Upper lobe of left lung (tissue), 6 donors: ENCODE results near the gene IRS1. TPM values are rescaled to one million over a fixed set of nuclear protein-coding genes. Genes with fewer than 3 reads are reported as not detected.

Experiments used
- ATAC-seq, 2 donors: fragments of 200-7000 bp; cut with Tn5 transposase; one replicate each; pipeline ENCODE4 v1.9.1; 2022; ENCODE audit warnings: mild to moderate bottlenecking in 2 of 2, moderate library complexity in 2 of 2; ENCODE audit not compliant: low FRiP score in 2 of 2
- DNase-seq, 2 donors: peaks; one replicate each; pipeline ENCODE4 v3.0.0-alpha.2; 2019 to 2020
- H3K27ac ChIP-seq, 4 donors: fragments of 200-600 bp; sonication (generic); one replicate each; pipeline ENCODE4 v1.5.1; 2016 to 2019
- H3K27me3 ChIP-seq, 4 donors: fragments of 200-600 bp; sonication (generic); one replicate each; pipeline ENCODE4 v1.5.1; 2017 to 2019
- H3K36me3 ChIP-seq, 4 donors: fragments of 200-600 bp; sonication (generic); one replicate each; pipeline ENCODE4 v1.5.1; 2016 to 2019
- H3K4me1 ChIP-seq, 4 donors: fragments of 200-600 bp; sonication (generic); one replicate each; pipeline ENCODE4 v1.5.1; 2018 to 2019
- H3K4me3 ChIP-seq, 4 donors: fragments of 200-600 bp; sonication (generic); one replicate each; pipeline ENCODE4 v1.5.1; 2017 to 2019; ENCODE audit warnings: mild to moderate bottlenecking in 2 of 4, moderate library complexity in 1 of 4
- H3K9me3 ChIP-seq, 4 donors: fragments of 200-600 bp; sonication (generic); one replicate each; pipeline ENCODE4 v1.5.1; 2018 to 2019
- EP300 ChIP-seq, 4 donors: sonication (generic); formaldehyde crosslinking; IDR thresholded peaks; one replicate each; pipeline ENCODE4 v1.5.1; 2017; ENCODE audit warnings: antibody characterized with exemption in 4 of 4, control low read depth in 2 of 4
- POLR2A ChIP-seq, 4 donors: fragments of 450-650 bp; IDR thresholded peaks; one replicate each; pipeline ENCODE4 v1.5.1; 2016 to 2017; ENCODE audit warnings: antibody characterized with exemption in 4 of 4, mild to moderate bottlenecking in 2 of 4
- POLR2AphosphoS5 ChIP-seq, 2 donors: sonication (generic); formaldehyde crosslinking; IDR thresholded peaks; one replicate each; pipeline ENCODE4 v1.5.1; 2017; ENCODE audit warnings: antibody characterized with exemption in 2 of 2
- WGBS, 2 donors: methylation state at CpG; one replicate each; pipeline ENCODE4 v1.1.5; 2017 to 2018; 5-methylcytosine and 5-hydroxymethylcytosine counted together
- total RNA-seq, 6 donors: library from RNA; depleted of rRNA in 4 of 6; stranded (reverse); fragments of >200 nt in 4 of 6; gene quantifications; one replicate each; pipeline versions ENCODE4 v1.1.0 to v1.2.1, GENCODE V29; 2016 to 2021
- TF ChIP-seq, protein P1 (sequence below), 6 experiments: fragments of 450-650 bp in 4 of 6; fragments of 200-600 bp in 2 of 6; sonication (generic) in 2 of 6; IDR thresholded peaks; one replicate each; pipeline ENCODE4 v1.5.1; 2016 to 2019; ENCODE audit warnings: antibody characterized with exemption in 6 of 6
- donor health status: DM: no; HTN: no; CAD: no; lungs with moderate emphysema.
- donor health status: DM: no; HTN: yes; CAD: no; lungs with severe emphysema.

The IRS1 gene
- total RNA-seq, 6 donors from 2014 or later, result 9.3 to 14.3 (median 12.4) TPM

DNA sequence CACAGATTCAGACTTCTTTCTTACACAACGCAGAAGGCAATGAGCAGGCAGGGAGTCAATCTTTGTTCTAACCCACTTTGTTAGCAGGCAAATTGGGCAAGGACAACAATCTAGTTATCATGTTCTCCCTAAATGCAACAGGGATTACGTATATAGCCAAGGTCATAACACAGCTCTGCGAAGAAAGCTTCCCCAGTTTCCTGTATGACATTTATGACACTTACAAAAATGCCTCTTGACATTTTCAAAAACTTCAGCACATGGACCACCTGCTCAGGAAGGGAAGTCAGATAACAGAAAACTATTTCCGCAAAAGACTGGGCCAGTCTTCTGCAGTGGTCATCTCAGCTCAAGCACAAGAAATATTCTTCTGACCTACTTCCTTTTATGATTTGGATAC lies 106.1 kb downstream of the IRS1 start:
- DNase-seq (no peak), ATAC-seq (no peak)
- H3K27me3 ChIP-seq, result no peaks in the 10 kb centered on the region
- H3K27ac ChIP-seq, result no peak overlapping the region
- no peaks in the 10 kb centered on the region for H3K9me3 ChIP-seq
- TF ChIP-seq POLR2A (IDR thresholded peaks at IDR 0.05) (no peak), EP300 (IDR thresholded peaks at IDR 0.05) (no peak), POLR2AphosphoS5 (IDR thresholded peaks at IDR 0.05) (no peak)
- TF ChIP-seq, protein P1, sequence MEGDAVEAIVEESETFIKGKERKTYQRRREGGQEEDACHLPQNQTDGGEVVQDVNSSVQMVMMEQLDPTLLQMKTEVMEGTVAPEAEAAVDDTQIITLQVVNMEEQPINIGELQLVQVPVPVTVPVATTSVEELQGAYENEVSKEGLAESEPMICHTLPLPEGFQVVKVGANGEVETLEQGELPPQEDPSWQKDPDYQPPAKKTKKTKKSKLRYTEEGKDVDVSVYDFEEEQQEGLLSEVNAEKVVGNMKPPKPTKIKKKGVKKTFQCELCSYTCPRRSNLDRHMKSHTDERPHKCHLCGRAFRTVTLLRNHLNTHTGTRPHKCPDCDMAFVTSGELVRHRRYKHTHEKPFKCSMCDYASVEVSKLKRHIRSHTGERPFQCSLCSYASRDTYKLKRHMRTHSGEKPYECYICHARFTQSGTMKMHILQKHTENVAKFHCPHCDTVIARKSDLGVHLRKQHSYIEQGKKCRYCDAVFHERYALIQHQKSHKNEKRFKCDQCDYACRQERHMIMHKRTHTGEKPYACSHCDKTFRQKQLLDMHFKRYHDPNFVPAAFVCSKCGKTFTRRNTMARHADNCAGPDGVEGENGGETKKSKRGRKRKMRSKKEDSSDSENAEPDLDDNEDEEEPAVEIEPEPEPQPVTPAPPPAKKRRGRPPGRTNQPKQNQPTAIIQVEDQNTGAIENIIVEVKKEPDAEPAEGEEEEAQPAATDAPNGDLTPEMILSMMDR (IDR thresholded peaks at IDR 0.05), result no peak
- H3K4me1 ChIP-seq, result peaks cover 5 to 22% (median 9%) of the 10 kb centered on the region in 4 donors
- no peak overlapping the region for H3K4me3 ChIP-seq
- no peaks in the 10 kb centered on the region for H3K36me3 ChIP-seq
- 37 to 57% methylated on average over 4 of the region's 4 CpGs for WGBS, 2 donors

DNA sequence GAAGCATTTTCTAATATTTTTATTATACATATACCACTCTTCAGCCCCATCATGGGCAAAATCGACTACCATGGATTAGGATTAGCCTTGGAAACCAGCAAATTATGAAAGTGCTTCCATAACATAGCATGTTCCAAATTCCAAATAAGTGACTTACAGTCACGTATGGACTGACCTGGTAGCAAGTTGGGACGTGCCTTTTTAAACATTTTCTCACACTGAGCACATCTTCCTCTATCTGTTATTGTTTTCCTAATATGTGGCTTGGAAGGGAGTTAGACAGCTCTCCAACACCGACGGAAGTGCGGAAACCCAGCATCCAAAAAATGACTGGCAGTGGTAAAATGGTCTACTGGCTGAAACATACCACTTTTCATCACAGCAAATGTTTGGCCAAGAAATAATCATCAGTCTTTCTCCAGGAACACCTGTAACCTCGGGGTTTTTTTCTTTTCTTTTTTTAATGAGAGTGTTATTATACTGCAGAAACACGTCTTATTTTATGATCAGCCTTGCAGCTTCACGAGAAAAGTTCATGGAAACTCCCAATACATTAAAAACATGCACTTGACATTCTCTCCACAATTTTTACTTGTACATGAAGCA lies 107.0 kb downstream of the IRS1 start:
- TF ChIP-seq POLR2A (IDR thresholded peaks at IDR 0.05) (no peak), POLR2AphosphoS5 (IDR thresholded peaks at IDR 0.05) (no peak), EP300 (IDR thresholded peaks at IDR 0.05) (no peak)
- TF ChIP-seq, protein P1 (IDR thresholded peaks at IDR 0.05), result no peak
- Histone ChIP-seq H3K27me3 (no peaks in the 10 kb centered on the region), H3K36me3 (no peaks in the 10 kb centered on the region), H3K9me3 (no peaks in the 10 kb centered on the region), H3K27ac (no peak overlapping the region), H3K4me3 (no peak overlapping the region), H3K4me1 (peaks cover 5 to 22% (median 9%) of the 10 kb centered on the region in 4 donors)
- no peak for DNase-seq
- 81 to 89% methylated on average over 9 of the region's 9 CpGs for WGBS, 2 donors
- ATAC-seq, result no peak

GRCh38 chr2:226691255-226691654 lies 108.4 kb downstream of the IRS1 start:
- no peak for TF ChIP-seq POLR2AphosphoS5 (IDR thresholded peaks at IDR 0.05)
- Histone ChIP-seq H3K36me3 (no peaks in the 10 kb centered on the region), H3K27me3 (no peaks in the 10 kb centered on the region), H3K4me1 (peaks cover 5 to 22% (median 9%) of the 10 kb centered on the region in 4 donors), H3K27ac (peak overlapping the region in 1 of 4 donors; percentile 4), H3K4me3 (no peak overlapping the region), H3K9me3 (no peaks in the 10 kb centered on the region)
- WGBS, 2 donors, result 66 to 80% methylated on average over 2 of the region's 2 CpGs
- ATAC-seq (no peak), DNase-seq (no peak)

GRCh38 chr2:226690461-226691024 lies 109.1 kb downstream of the IRS1 start:
- H3K36me3 ChIP-seq, result no peaks in the 10 kb centered on the region
- H3K9me3 ChIP-seq, result no peaks in the 10 kb centered on the region
- DNase-seq, result no peak
- H3K27me3 ChIP-seq, result no peaks in the 10 kb centered on the region
- H3K4me1 ChIP-seq, result peaks cover 5 to 22% (median 9%) of the 10 kb centered on the region in 4 donors
- no peak for ATAC-seq
- TF ChIP-seq, protein P1 (IDR thresholded peaks at IDR 0.05), result no peak
- no peak for TF ChIP-seq POLR2A (IDR thresholded peaks at IDR 0.05)
- TF ChIP-seq POLR2AphosphoS5 (IDR thresholded peaks at IDR 0.05), result no peak
- no peak for TF ChIP-seq EP300 (IDR thresholded peaks at IDR 0.05)
- 21 to 35% methylated on average over 4 of the region's 4 CpGs for WGBS, 2 donors
- no peak overlapping the region for H3K4me3 ChIP-seq
- peak overlapping the region in 1 of 4 donors; percentile 4 for H3K27ac ChIP-seq

GRCh38 chr2:226687641-226688253 lies 111.9 kb downstream of the IRS1 start:
- DNase-seq (no peak), ATAC-seq (no peak)
- no peaks in the 10 kb centered on the region for H3K9me3 ChIP-seq
- no peaks in the 10 kb centered on the region for H3K36me3 ChIP-seq
- TF ChIP-seq POLR2A (IDR thresholded peaks at IDR 0.05), result no peak
- no peak for TF ChIP-seq POLR2AphosphoS5 (IDR thresholded peaks at IDR 0.05)
- TF ChIP-seq EP300 (IDR thresholded peaks at IDR 0.05), result no peak
- TF ChIP-seq, protein P1 (IDR thresholded peaks at IDR 0.05), result no peak
- WGBS, 2 donors, result 89 to 92% methylated on average over 2 of the region's 2 CpGs
- H3K4me1 ChIP-seq, result peaks cover 4 to 13% (median 5%) of the 10 kb centered on the region in 4 donors
- no peak overlapping the region for H3K4me3 ChIP-seq
- H3K27me3 ChIP-seq, result no peaks in the 10 kb centered on the region
- H3K27ac ChIP-seq, result no peak overlapping the region
